ENCODE measurements around the gene RPS10.

The RPS10 gene

DNA sequence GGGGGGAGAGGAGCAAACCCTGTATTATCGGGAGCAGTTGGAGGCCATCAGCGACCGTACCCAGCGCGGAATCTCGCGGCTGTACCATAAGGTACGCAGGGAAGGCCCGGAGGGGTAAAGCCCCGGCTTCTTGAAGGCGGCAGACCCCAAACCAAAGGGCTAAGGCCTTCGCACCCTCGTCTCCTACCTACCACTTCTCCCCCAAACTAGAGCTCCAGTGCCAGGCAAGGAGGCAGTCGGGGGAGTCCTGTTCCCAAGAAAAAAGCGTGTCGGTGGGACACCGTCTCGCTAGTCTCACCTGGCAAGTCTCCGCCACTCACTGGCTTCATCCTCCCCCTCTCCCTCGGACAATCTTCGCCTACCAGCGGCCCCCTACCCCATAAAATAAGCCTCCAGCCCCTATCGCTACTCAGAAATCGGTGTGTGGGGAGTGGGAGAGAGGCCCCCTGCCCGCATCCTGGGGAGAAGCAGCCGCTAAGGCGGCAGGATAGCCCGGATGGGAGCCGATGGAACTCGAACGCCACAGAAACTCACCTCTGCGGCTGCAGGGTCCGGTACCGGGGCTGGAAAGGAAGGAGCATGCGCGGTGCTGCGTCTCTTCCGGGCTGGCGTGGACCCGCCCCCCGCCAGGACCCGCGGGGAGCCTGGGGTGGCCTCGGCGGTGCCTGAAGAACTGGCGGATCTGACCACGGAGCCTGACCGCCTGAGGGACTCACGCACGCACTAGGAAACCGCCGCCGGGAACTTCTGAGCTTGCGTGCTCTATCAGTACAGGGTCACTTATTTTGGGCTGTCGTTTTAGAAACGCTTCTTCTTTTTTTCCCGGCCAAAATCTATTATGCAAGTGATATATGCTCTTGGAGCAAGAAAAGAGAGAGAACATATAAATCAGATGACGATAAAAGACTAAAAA is at the start of gene RPS10:
Gene RPS10 (minus strand): TSS at position 572 of the 913 bp plus-strand sequence. CDS start 848 bp downstream, outside the sequence.
- intact Hi-C loops (cut with micrococcal nuclease) = no loop called here
- peaks cover 4% of the 10 kb centered on the region for H3K27me3 Mint-ChIP-seq
- no peaks in the 10 kb centered on the region for H3K9me3 Mint-ChIP-seq
- peak within 1 kb of the TSS; percentile 97 for H3K4me3 Mint-ChIP-seq
- H3K36me3 Mint-ChIP-seq (ENCODE audit: low read depth) = peaks cover 53% of the 10 kb centered on the region
- peak within 1 kb of the TSS; percentile 97 for H3K27ac Mint-ChIP-seq
- H3K4me1 Mint-ChIP-seq (ENCODE audit: low read depth) = peaks cover 15% of the 10 kb centered on the region

DNA sequence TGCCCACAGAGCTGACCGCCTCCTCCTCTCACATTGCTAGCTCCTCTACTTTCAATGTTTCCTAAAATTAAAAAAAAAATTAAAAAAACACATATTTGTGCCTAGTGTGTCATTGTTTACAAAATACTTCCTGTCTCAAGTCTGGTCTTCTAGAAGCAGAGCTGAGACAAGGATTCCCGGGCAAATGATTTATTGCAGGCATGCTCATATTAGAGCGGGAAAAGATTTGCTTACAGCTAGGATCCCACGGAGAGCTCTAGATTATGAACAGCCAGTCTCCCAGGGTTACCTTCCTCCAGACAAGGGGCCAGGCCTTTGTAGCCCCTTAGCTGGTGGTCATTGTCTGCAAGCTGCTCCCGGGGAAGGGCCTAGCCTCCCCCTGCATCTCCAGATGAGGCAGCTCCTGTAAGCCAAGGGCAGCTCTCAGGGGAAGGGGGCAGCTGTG is 49.4 kb upstream of the RPS10 start:
- peaks cover 2% of the 10 kb centered on the region for H3K27me3 Mint-ChIP-seq
- intact Hi-C loops (cut with micrococcal nuclease) = no loop called here
- no peaks in the 10 kb centered on the region for H3K4me1 Mint-ChIP-seq (ENCODE audit: low read depth)

DNA sequence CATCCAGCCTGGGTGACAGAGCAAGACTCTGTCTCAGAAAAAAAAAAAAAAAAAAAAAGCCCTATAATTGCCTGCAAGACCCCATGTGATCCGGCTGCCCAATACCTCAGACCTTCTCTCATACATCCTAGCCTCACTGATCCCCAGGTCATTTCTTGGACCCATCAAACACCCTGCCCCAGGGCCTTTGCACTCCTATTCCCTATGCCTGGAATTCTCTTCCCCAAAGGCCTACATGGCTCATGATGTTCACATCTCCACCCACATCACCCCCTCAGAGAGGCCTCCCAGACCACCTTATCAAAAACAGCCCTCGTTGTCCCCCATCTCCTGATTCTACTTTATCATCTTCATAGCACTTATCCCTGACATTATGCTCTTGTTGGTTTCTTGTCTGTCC is 48.9 kb upstream of the RPS10 start:
- Mint-ChIP-seq H3K27ac (no peak overlapping the region), H3K36me3 (ENCODE audit: low read depth) (no peaks in the 10 kb centered on the region), H3K27me3 (peaks cover 3% of the 10 kb centered on the region), H3K9me3 (peaks cover 8% of the 10 kb centered on the region), H3K4me1 (ENCODE audit: low read depth) (no peaks in the 10 kb centered on the region), H3K4me3 (no peak overlapping the region)
- intact Hi-C loops (cut with micrococcal nuclease) = no loop called here

More for the DNA sequence above, 49.4 kb upstream of the RPS10 start:
- no peak overlapping the region for H3K27ac Mint-ChIP-seq
- peaks cover 8% of the 10 kb centered on the region for H3K9me3 Mint-ChIP-seq
- no peaks in the 10 kb centered on the region for H3K36me3 Mint-ChIP-seq (ENCODE audit: low read depth)
- H3K4me3 Mint-ChIP-seq = no peak overlapping the region

DNA sequence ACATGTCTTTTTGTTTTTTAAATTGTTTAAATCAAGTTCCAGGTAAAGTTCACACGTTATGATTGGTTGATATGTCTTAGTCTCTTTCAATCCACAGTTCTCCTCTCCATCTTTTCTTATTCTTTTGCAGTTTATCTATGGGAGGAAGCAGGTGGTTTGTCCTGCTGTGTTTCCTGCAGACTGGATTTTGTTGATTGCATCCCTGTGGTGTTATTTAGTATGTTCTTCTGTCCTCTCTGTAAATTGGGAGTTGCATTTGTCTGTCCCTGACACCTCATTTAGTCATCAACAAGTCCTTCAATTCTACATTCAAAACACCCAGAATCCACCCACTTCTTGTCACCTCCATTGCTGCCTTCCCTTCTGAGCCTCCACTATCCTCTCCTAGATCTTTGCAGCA is 48.1 kb upstream of the RPS10 start:
- H3K4me1 Mint-ChIP-seq (ENCODE audit: low read depth) = peaks cover 8% of the 10 kb centered on the region
- H3K36me3 Mint-ChIP-seq (ENCODE audit: low read depth) = no peaks in the 10 kb centered on the region
- peaks cover 8% of the 10 kb centered on the region for H3K9me3 Mint-ChIP-seq
- intact Hi-C loops (cut with micrococcal nuclease) = no loop called here
- H3K27ac Mint-ChIP-seq = no peak overlapping the region
- peaks cover 8% of the 10 kb centered on the region for H3K27me3 Mint-ChIP-seq
- H3K4me3 Mint-ChIP-seq = no peak overlapping the region

DNA sequence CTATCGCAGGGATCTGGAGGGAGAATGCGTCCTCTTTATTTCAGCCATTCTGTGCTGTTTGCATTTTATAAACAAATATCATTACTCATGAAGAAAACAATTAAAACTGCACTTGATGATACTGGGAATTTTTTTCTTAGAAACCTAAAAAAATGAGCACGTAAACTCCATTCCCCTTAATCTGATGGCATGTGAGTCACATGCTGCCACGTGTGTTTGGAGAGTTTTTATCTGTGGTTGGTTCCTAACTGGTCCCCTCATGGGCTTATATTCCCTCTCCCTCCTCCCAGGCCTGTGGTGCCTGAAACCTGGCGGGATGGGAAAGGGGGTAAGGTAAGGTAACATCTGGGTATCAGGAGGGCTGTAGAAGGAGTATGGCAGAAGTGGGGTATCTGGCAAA is 46.6 kb upstream of the RPS10 start:
- Mint-ChIP-seq H3K4me1 (ENCODE audit: low read depth) (peaks cover 19% of the 10 kb centered on the region), H3K36me3 (ENCODE audit: low read depth) (no peaks in the 10 kb centered on the region), H3K27me3 (peaks cover 8% of the 10 kb centered on the region), H3K9me3 (peaks cover 8% of the 10 kb centered on the region), H3K4me3 (no peak overlapping the region), H3K27ac (no peak overlapping the region)
- intact Hi-C loops (cut with micrococcal nuclease) = no loop called here

DNA sequence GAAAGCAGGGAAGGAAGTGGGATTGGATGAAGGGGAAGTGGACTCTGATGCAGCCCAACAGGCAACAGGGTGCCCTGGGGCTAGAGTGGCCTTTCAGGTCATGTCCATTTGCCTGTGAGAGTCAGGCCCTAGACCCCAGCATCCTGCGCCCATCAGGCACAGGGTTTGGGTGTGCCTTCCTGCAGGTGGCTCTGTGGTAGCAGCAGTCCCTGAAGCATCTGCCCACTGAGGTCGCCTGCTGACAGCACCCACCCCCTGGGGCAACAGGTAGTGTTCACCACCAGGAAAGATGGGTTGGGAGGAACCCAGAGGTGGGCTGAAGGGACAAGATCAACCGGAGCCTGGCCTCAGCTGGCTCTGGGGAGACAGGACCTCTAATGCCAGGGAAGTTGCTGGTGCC is 43.6 kb upstream of the RPS10 start:
- Mint-ChIP-seq H3K27me3 (peaks cover 30% of the 10 kb centered on the region), H3K9me3 (peaks cover 8% of the 10 kb centered on the region), H3K4me1 (ENCODE audit: low read depth) (peaks cover 30% of the 10 kb centered on the region), H3K27ac (no peak overlapping the region), H3K4me3 (no peak overlapping the region), H3K36me3 (ENCODE audit: low read depth) (no peaks in the 10 kb centered on the region)
- intact Hi-C loops (cut with micrococcal nuclease) = no loop called here

DNA sequence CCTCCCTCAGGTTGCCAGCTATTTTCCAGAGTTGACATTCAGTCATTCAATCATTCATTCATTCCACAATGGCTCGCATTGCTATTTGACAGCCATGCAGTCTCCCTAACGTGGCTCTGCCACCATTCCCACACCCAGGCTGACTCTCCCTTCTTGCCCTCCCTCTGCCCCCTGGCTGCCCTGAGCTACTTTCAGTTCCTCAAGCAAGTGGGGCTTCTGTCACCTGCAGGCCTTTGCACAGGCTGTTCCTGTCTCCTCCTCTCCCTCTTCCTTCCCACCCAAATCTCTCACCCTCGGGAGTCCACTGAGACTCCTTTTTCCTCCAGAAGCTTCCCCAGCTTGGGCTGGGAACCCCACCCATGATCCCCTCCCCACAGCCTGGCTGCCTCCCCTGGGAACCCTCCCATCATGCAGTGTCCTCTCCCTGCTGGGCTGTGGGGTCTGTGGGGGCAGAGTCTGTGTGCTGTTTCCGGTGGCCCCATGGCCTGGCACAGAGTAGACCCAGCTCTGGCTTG is 42.6 kb upstream of the RPS10 start:
- peaks cover 41% of the 10 kb centered on the region for H3K27me3 Mint-ChIP-seq
- H3K4me3 Mint-ChIP-seq = no peak overlapping the region
- no peaks in the 10 kb centered on the region for H3K36me3 Mint-ChIP-seq (ENCODE audit: low read depth)
- H3K27ac Mint-ChIP-seq = no peak overlapping the region
- no peaks in the 10 kb centered on the region for H3K9me3 Mint-ChIP-seq
- peaks cover 30% of the 10 kb centered on the region for H3K4me1 Mint-ChIP-seq (ENCODE audit: low read depth)
- intact Hi-C loops (cut with micrococcal nuclease) = no loop called here

DNA sequence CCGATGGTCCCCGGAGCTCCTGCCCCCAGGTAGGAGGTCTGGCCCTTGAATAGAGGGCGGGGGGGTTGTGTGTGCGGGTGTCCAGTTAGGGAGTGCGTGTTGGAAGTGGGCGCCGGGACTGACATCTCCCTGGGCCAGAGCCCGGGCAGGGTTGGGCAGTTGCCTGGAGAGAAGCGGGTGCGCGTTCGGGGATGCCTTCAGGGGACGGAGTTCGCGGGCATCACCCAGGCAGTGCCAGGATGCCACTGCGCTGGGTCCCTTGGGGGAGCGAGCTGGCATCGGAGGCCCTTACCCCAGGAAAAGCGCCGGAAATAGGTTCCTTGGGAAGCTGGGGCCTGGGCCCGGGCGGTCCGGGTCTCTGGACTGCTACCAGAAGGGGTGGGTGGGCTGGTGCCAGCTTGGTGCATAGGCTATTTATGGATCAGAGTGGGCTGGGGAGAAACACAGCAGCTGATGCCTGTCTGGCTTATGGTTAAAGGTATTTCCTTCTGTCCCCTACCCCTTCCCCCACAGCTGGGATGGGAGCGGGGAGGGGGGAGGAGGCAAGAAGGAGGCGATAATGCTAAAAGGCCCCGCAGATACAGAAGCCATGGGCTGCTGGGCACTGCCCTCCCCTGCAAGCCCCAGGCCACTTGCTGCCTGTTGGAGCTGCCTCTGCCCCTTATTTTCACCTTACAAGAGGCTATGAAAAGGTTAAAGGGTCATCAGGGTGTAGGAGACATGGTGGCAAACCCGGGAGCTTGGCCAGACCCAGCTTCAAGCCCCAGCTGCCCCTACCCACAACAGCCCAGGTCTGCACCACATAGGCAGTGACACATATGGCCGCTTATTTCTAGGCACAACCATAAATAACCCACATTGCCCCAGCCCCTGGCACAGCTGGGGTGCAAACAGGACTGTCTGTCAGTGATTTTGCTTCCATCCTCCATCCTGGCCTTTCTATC is 40.6 kb upstream of the RPS10 start:
- Mint-ChIP-seq H3K4me1 (ENCODE audit: low read depth) (peaks cover 36% of the 10 kb centered on the region), H3K36me3 (ENCODE audit: low read depth) (no peaks in the 10 kb centered on the region), H3K9me3 (no peaks in the 10 kb centered on the region), H3K27me3 (peaks cover 55% of the 10 kb centered on the region), H3K27ac (no peak overlapping the region), H3K4me3 (no peak overlapping the region)
- intact Hi-C loops (cut with micrococcal nuclease) = no loop called here

DNA sequence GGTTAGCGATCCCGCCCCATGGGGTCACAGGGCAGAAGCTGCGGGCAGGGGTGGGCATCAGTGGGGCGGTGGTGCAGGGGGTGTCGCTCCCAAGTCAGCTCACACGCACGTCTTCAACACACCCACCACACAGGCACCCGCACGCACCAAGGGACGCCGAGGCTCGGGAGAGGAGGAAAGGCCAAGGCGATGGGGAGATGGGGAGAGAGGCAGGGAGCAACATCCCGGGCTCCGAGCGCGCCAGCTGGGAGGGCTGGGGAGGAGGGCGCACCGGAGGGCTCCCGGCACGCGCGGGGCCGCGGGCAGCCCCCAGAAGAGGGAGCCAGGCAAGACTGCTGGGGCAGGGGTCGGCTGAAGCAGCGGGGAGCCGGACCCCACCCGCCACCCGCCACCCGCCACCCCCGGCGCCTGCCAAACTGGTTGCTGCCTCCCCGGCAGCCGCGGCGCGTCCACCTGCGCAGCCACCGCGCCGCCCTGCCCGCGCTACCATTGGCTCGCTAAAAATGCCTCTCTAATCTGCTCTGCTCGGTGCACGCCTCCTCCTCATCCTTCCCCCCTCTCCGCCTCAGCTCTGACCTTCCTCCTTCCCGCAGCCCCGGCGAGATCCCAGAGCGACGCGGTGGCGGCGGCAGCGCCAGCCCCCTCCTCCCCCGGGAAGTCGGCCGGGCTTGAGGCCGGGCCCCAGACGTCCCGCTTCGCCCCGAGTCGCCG is 39.8 kb upstream of the RPS10 start, which contains the start of gene PACSIN1:
Gene PACSIN1 (plus strand): TSS at position 546 of the 711 bp plus-strand sequence. CDS start 60,230 bp downstream, outside the sequence.
- Mint-ChIP-seq H3K4me1 (ENCODE audit: low read depth) (peaks cover 36% of the 10 kb centered on the region), H3K36me3 (ENCODE audit: low read depth) (no peaks in the 10 kb centered on the region), H3K9me3 (no peaks in the 10 kb centered on the region), H3K4me3 (peak within 1 kb of the TSS; percentile 25), H3K27ac (no peak within 1 kb of the TSS), H3K27me3 (peaks cover 54% of the 10 kb centered on the region)
- intact Hi-C loops (cut with micrococcal nuclease) = no loop called here

DNA sequence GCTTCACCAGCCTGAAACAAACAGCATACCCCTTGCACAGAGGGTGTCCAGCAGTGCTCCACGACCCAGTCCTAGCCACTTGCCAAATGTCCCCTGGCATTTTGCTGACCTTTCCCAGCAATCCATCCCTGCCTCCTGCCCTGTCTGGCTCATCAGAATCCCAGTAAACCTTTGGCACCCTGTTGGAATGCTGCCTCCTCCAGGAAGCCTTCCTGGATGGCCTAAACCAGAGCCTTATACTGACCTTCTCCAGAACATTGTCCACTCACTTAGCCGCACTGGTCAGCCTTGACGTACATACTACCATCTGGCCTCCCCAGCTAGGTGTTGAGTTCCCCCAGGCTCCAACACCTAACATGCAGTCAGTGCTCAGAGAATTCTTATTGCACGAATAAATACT is 38.0 kb upstream of the RPS10 start:
- Mint-ChIP-seq H3K4me3 (no peak overlapping the region), H3K27me3 (peaks cover 48% of the 10 kb centered on the region), H3K36me3 (ENCODE audit: low read depth) (no peaks in the 10 kb centered on the region), H3K9me3 (no peaks in the 10 kb centered on the region), H3K27ac (no peak overlapping the region), H3K4me1 (ENCODE audit: low read depth) (peaks cover 27% of the 10 kb centered on the region)
- intact Hi-C loops (cut with micrococcal nuclease) = no loop called here

DNA sequence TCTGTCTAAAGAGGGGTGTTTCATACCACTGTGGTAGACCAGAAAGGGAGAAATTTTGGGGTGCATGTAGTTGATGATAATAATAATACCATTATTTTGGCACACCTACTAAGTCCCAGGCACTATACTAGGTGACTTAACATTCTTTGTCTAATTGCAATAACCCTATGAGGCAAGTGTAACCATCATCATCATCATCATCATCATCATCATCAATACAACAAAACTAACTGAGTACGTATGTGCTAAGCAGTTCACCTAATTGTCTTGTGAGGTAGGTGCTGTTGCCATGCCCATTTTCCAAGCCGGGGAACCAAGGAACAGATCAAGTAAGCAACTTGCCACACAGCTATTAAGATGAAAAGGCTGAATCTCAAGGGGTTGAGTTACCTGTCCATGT is 37.4 kb upstream of the RPS10 start:
- no peaks in the 10 kb centered on the region for H3K36me3 Mint-ChIP-seq (ENCODE audit: low read depth)
- H3K9me3 Mint-ChIP-seq = no peaks in the 10 kb centered on the region
- intact Hi-C loops (cut with micrococcal nuclease) = no loop called here
- H3K27me3 Mint-ChIP-seq = peaks cover 48% of the 10 kb centered on the region
- no peak overlapping the region for H3K27ac Mint-ChIP-seq
- H3K4me3 Mint-ChIP-seq = no peak overlapping the region
- H3K4me1 Mint-ChIP-seq (ENCODE audit: low read depth) = peaks cover 22% of the 10 kb centered on the region

DNA sequence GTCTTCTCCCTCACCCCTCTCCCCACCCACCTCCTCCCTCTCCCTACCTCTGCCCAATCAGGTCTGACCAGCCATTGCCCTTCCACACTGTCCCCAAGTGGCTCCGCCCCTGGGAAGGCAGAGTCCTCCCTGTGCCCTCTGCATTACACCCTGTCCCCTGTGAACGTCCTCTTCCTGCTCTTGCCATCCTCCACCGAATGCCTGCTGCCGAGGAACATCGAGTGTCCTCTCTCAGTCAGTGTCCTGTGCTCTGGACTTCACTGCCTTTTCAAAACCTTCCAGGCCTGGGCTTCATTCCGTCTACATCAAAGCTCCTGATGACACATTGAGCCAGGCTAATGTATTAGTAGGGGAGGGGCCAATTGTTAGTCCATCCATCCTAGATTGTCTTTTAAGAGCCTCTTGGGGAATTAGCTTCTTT is 36.7 kb upstream of the RPS10 start:
- Mint-ChIP-seq H3K4me1 (ENCODE audit: low read depth) (peaks cover 22% of the 10 kb centered on the region), H3K36me3 (ENCODE audit: low read depth) (no peaks in the 10 kb centered on the region), H3K27me3 (peaks cover 48% of the 10 kb centered on the region), H3K27ac (no peak overlapping the region), H3K9me3 (no peaks in the 10 kb centered on the region), H3K4me3 (no peak overlapping the region)
- intact Hi-C loops (cut with micrococcal nuclease) = no loop called here

DNA sequence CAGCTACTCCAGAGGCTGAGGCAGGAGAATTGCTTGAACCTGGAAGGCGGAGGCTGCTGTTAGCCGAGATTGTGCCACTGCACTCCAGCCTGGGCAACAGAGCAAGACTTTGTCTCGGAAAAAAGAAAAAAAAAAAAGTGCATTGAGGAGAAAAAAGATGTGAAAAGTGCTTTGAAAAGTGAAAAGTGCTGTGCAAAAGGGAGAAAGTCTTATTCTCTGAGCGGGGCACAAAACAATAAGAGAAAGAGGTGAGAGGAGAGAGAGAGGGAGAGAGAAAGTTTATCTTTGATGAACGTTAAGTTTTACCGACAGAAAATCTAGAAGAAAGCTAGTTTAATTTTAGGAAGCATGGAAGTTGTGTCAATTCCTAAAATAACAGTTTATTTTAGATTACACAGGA is 36.1 kb upstream of the RPS10 start:
- no peak overlapping the region for H3K27ac Mint-ChIP-seq
- no peak overlapping the region for H3K4me3 Mint-ChIP-seq
- H3K27me3 Mint-ChIP-seq = peaks cover 46% of the 10 kb centered on the region
- no peaks in the 10 kb centered on the region for H3K36me3 Mint-ChIP-seq (ENCODE audit: low read depth)
- peaks cover 25% of the 10 kb centered on the region for H3K4me1 Mint-ChIP-seq (ENCODE audit: low read depth)
- H3K9me3 Mint-ChIP-seq = no peaks in the 10 kb centered on the region
- intact Hi-C loops (cut with micrococcal nuclease) = no loop called here
